ENCODE data around the gene SLC25A13. TPM values are rescaled to one million over a fixed set of nuclear protein-coding genes. Genes with fewer than 3 reads are reported as not detected.

Gene SLC25A13
- total RNA-seq = 34.8 and 49.5 TPM in 2 replicates

DNA sequence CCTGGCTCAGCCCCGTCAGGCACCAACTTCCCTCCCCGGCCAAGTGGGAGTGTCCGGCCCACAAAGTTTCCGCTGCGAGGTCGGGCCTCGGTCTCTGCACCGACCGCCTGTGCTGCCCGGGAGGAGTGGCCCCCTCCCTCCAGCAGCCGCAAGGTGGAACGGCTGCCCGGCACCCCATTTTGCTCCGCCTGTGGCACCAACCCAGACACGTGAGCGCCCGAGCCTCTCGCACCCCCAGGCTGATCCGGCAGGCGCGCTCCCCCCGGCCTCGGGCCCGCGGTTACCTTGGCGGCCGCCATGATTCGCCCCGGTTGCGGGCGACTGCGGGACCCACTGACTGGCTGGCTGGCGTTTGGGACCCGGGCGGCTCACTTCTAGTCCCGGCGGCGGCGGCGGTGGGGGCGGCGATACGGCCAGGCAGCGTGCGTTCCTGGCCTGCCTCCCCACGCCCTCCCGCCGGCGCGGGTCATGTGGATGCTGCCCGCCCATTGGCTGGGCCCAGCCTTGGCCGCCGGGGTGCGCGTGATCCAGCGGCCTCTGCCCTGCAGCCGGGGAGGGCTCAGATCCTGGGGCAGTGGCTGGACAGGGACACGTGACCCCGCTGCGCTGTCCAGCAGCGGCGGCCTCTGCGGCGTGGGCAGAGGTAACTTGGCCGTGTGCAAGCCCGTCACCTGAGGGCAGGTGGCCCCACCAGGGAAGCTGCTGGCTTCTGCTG is at the start of gene SLC25A13:
SLC25A13 (minus strand) TSS at position 441 of the 715 bp plus-strand sequence; CDS start at position 299, 142 bp downstream.

Small RNA genes lying within 50 kb of the gene (small RNA-seq; reads per million reads assigned to genes)
- gene AC084368.1 (not detected), gene MIR591 (not detected), gene RNU6-364P (not detected), gene RNU6-532P (0.49 reads per million)
